ENCODE data around the gene TPGS2.
A peak's percentile ranks its signal among the peaks of the same experiment; 100 is the strongest.

Gene TPGS2

DNA sequence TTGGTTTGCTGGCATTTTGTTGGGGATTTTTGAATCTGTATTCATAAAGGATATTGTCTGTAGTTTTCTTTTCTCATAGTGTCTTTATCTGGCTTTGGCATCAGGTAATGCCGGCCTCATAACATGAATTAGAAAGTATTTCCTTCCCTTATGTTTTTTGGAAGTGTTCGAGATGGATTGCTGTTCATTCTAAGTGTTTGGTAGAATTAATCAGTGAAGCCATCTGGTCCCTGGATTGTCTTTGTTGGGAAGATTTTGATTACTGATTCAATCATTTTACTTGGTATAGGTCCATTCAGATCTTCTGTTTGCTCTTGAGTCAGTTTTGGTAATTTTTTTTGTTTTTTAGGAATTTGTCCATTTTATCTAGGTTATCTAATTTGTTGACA, 22.4 kb upstream of the TPGS2 start:
- no peak for DNase-seq (ENCODE audit: low read depth)
- H3K4me3 ChIP-seq (ENCODE audit: low read depth, low read length): no peak overlapping the region
- no peak for TF ChIP-seq CTCF (conservative IDR thresholded peaks at IDR 0.05; ENCODE audit: low read depth, low read length)

DNA sequence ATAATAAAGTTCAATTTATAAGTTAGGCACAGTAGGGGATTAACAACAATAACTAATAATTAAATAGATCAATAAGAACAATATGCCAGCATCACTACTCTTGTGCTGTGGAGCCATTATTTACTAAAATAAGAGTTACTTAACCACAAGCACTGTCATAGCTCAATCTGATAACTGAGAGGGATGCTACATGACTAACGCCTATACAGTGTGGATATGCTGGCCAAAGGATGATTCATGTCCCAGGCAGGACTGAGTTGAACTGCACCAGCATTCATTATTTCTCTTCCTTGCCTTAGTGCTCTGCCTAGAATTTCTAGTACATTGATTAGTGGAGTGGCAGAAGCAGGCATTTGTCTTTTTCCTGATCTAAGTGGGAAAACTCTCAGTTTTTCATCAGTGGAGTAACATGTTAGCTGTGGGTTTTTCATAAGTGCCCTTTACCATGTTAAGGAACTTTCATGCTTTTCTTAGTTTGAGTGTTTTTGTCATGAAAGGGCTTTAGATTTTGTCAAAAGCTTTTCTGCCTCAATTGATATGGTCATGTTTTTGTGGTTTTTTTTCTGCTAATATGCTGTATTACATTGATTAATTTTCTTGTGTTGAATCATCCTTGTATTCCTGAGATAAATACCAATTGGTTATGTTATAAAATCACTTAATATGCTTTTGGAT, 21.9 kb upstream of the TPGS2 start:
- TF ChIP-seq CTCF (conservative IDR thresholded peaks at IDR 0.05; ENCODE audit: low read depth, low read length): no peak
- peak; percentile 95 for DNase-seq (ENCODE audit: low read depth)
- no peak overlapping the region for H3K4me3 ChIP-seq (ENCODE audit: low read depth, low read length)

DNA sequence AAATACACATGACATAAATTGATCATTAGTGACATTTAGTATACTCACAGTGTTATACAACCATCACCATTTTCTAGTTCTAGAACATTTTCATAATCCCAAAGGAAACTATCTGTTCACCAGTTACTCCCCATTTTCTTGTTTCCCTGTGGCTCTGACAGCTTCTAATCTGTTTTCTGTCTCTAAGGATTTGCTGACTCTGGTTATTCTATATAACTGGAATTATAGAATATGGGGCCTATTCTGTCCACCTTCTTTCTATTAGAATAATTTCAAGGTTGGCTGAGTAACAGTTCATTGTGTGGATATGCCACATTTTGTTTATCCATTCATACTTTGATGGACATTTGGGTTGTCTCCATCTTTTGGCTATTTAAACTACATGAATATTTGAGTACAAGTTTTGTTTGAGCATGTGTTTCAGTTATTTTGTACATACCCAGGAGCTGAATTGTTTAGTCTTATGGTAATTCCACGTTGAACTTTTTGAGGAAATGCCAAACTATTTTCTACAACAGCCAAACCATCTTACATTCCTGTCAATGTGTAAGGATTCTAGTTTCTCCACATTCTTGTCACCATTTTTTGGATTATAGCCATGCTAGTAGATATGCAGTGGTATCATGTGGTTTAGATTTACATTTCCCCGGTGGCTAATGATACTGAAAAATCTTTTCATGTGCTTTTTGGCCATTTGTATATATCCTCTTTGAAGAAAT, 20.6 kb upstream of the TPGS2 start:
- peak; percentile 89 for DNase-seq (ENCODE audit: low read depth)
- H3K4me3 ChIP-seq (ENCODE audit: low read depth, low read length): no peak overlapping the region
- TF ChIP-seq CTCF (conservative IDR thresholded peaks at IDR 0.05; ENCODE audit: low read depth, low read length): no peak

GRCh38 chr18:36848609-36849008, 19.8 kb upstream of the TPGS2 start:
- DNase-seq (ENCODE audit: low read depth): no peak
- no peak for TF ChIP-seq CTCF (conservative IDR thresholded peaks at IDR 0.05; ENCODE audit: low read depth, low read length)

DNA sequence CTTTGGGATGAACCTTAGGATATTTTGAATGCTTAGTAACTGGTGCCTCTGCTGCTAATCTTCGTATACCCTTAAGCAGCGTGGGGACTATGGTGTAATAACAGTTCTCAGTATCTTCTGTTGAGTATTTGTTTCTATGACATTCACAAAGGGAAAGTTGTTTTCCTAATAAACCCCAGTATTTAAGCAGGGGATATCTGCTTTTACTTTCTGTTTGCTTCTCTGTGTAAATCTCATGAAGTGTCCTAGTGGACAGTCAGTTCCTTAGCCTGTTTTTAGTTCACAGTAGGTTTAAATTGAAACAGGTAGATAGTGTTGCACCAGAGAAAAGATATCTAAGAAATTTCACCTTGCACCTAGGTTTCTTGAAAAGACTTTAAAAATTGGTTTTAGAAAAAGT, 15.0 kb upstream of the TPGS2 start:
- peak; percentile 55 for DNase-seq (ENCODE audit: low read depth)
- H3K4me3 ChIP-seq (ENCODE audit: low read depth, low read length): no peak overlapping the region
- TF ChIP-seq CTCF (conservative IDR thresholded peaks at IDR 0.05; ENCODE audit: low read depth, low read length): no peak

More at GRCh38 chr18:36848609-36849008, 19.8 kb upstream of the TPGS2 start:
- no peak overlapping the region for H3K4me3 ChIP-seq (ENCODE audit: low read depth, low read length)

DNA sequence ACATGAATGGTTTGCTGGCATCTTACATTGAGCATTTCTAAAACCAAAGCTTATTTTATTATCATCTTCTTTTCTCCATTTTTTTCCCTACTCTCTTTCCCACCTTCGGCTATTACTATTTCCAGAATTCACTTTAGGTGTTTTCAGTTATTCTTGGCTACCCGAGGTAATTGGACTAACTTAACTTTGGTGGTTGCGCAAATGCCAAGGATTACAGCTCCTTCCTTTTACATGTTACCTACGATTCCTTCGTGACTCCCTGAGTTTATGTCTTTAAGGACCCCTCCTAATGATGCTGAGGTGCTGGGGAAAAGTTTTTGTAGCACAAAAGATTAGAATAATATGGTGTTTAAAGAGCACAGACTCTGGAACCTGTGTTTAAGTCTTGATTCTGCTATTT, 14.4 kb upstream of the TPGS2 start:
- no peak for DNase-seq (ENCODE audit: low read depth)
- no peak for TF ChIP-seq CTCF (conservative IDR thresholded peaks at IDR 0.05; ENCODE audit: low read depth, low read length)
- no peak overlapping the region for H3K4me3 ChIP-seq (ENCODE audit: low read depth, low read length)

GRCh38 chr18:36839835-36840234, 11.0 kb upstream of the TPGS2 start:
- DNase-seq (ENCODE audit: low read depth): no peak
- H3K4me3 ChIP-seq (ENCODE audit: low read depth, low read length): no peak overlapping the region

More at GRCh38 chr18:36839835-36840234, 11.0 kb upstream of the TPGS2 start:
- TF ChIP-seq CTCF (conservative IDR thresholded peaks at IDR 0.05; ENCODE audit: low read depth, low read length): no peak
